ENCODE measurements around the gene ZSWIM9. TPM values are rescaled to one million over a fixed set of nuclear protein-coding genes. Genes with fewer than 3 reads are reported as not detected.
A peak's percentile ranks its signal among the peaks of the same experiment; 100 is the strongest.

Gene ZSWIM9
- total RNA-seq, 1 donor from 2014 or later: 1.6 TPM

DNA sequence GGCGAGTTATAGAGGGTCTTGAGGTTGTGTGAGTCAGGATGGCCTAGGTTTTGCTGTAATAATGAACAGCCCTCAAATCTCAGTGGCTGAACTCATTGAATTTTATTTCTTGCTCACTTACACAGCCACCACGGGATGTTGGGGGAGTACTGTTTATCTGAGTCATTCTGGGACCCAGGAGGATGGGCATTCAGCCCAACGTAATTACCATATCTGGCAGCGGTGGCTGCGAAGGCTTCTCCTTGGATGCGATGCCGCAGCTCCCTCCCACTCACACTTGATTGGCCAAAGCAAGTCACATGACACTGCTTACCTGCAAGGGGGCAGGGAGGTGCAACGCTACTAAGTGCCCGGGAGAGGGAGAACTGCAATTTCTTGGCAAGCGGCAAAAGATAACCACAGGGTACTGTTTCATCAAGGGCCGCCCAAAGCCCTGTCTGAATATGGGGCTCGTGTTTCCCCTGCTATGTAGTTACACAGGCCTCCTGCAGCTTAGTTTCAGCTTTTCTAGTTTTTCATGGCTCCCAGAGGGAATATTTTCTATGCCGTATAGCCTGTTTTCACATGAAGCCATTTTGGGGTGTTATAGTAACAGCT is 19.9 kb downstream of the ZSWIM9 start:
- peaks cover 0 to 4% (median 0%) of the 10 kb centered on the region in 3 donors for H3K27me3 ChIP-seq (ENCODE audit: control insufficient read depth in 3 of 3, insufficient read depth in 3 of 3, low read length in 3 of 3)
- no peak overlapping the region for H3K4me3 ChIP-seq (ENCODE audit: low read length in 3 of 3)
- H3K27ac ChIP-seq (ENCODE audit: low read depth, low read length): no peak overlapping the region
- H3K4me1 ChIP-seq (ENCODE audit: control insufficient read depth in 3 of 3, insufficient read depth in 3 of 3, low read length in 3 of 3): no peaks in the 10 kb centered on the region
- no peak overlapping the region for H3K9ac ChIP-seq (ENCODE audit: low read depth in 1 of 3, low read length in 3 of 3)
- peaks cover 4 to 10% (median 5%) of the 10 kb centered on the region in 3 donors for H3K36me3 ChIP-seq (ENCODE audit: control insufficient read depth in 3 of 3, insufficient read depth in 3 of 3, low read length in 3 of 3)
- no peaks in the 10 kb centered on the region for H3K9me3 ChIP-seq (ENCODE audit: control insufficient read depth in 3 of 3, low read length in 3 of 3)

DNA sequence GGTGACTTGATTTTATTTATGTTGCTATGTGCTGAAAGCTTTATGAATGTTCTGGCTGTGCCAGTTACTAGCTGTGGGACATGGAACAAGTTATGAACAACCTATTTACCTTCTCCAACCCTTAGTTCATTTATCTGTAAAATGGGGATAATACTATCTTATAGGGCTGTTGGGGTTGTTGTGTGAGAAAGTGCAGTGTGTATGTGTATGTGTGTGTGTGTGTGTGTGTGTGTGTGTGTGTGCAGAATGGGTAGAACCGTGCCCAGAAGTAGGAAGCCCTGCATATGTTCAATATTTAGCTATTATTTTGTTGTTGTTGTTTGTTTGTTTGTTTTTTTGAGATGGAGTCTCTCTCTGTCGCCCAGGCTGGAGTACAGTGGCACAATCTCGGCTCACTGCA is 20.4 kb downstream of the ZSWIM9 start:
- Histone ChIP-seq H3K9me3 (ENCODE audit: control insufficient read depth in 3 of 3, low read length in 3 of 3) (no peaks in the 10 kb centered on the region), H3K27ac (ENCODE audit: low read depth, low read length) (no peak overlapping the region), H3K27me3 (ENCODE audit: control insufficient read depth in 3 of 3, insufficient read depth in 3 of 3, low read length in 3 of 3) (peaks cover 0 to 4% (median 0%) of the 10 kb centered on the region in 3 donors), H3K36me3 (ENCODE audit: control insufficient read depth in 3 of 3, insufficient read depth in 3 of 3, low read length in 3 of 3) (peaks cover 4 to 10% (median 5%) of the 10 kb centered on the region in 3 donors), H3K4me1 (ENCODE audit: control insufficient read depth in 3 of 3, insufficient read depth in 3 of 3, low read length in 3 of 3) (no peaks in the 10 kb centered on the region), H3K4me3 (ENCODE audit: low read length in 3 of 3) (no peak overlapping the region), H3K9ac (ENCODE audit: low read depth in 1 of 3, low read length in 3 of 3) (no peak overlapping the region)

DNA sequence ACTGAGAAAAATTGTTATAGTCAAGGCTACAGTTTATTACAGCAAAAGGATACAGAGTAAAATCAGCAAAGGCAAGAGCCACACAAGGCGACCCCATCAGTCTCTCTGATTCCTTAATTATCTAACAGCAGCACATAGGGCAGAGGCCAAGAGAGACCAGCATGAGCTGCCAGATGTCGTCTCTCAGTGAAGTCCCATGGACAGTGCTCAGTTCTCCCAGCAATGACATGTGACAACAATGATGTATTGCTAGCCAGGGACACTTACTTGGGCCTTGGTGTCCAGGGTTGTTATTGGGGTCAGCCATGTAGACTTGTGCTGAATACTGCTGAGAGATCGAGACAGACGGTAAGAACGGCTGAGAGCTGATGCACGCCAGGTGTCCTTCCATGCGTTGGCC is 22.3 kb downstream of the ZSWIM9 start:
- no peak overlapping the region for H3K9ac ChIP-seq (ENCODE audit: low read depth in 1 of 3, low read length in 3 of 3)
- H3K27ac ChIP-seq (ENCODE audit: low read depth, low read length): no peak overlapping the region
- H3K4me1 ChIP-seq (ENCODE audit: control insufficient read depth in 3 of 3, insufficient read depth in 3 of 3, low read length in 3 of 3): peaks cover 0 to 6% (median 4%) of the 10 kb centered on the region in 3 donors
- H3K4me3 ChIP-seq (ENCODE audit: low read length in 3 of 3): no peak overlapping the region
- H3K36me3 ChIP-seq (ENCODE audit: control insufficient read depth in 3 of 3, insufficient read depth in 3 of 3, low read length in 3 of 3): peaks cover 3 to 10% (median 5%) of the 10 kb centered on the region in 3 donors
- peaks cover 0 to 10% (median 0%) of the 10 kb centered on the region in 3 donors for H3K27me3 ChIP-seq (ENCODE audit: control insufficient read depth in 3 of 3, insufficient read depth in 3 of 3, low read length in 3 of 3)
- H3K9me3 ChIP-seq (ENCODE audit: control insufficient read depth in 3 of 3, low read length in 3 of 3): no peaks in the 10 kb centered on the region

DNA sequence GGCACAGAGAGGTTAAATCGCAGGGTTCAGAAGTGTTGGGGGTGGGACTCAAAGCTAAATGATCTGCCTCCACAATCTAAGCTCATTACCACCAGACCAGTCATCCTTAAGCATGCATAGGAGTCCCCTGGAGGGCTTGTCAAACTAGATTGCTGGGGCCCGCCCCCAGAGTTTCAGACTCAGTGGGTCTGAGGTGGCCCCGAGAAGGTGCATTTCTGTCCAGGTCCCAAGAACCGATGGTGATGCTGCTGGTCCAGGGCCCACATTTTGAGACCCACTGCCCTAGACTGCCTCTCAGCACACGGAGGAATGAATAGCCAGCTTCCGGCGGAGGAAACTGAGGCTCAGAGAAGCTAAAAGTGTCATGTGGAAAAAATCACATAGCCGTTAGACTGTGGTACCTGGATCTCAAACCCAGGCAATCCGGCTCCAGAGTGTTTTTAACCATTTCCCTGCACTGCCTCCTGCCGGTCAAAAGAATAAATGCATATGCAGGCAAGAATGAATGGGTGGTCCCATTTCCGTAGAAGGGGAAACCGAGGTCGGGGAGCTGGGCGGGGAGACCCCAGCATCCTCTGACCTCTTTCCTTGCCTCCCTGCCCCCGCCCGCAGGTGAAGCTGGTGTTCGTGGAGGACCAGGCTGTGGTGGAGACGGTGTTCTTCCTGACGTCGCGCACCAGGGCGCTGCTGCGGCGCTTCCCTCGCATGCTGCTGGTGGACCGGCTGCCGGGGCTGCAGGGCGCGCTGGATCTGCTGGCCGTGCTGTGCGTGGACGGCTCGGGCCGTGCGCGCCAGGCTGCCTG is 23.8 kb downstream of the ZSWIM9 start:
- Histone ChIP-seq H3K9me3 (ENCODE audit: control insufficient read depth in 3 of 3, low read length in 3 of 3) (no peaks in the 10 kb centered on the region), H3K27ac (ENCODE audit: low read depth, low read length) (no peak overlapping the region), H3K4me3 (ENCODE audit: low read length in 3 of 3) (no peak overlapping the region), H3K4me1 (ENCODE audit: control insufficient read depth in 3 of 3, insufficient read depth in 3 of 3, low read length in 3 of 3) (peaks cover 0 to 6% (median 4%) of the 10 kb centered on the region in 3 donors), H3K27me3 (ENCODE audit: control insufficient read depth in 3 of 3, insufficient read depth in 3 of 3, low read length in 3 of 3) (peaks cover 0 to 10% (median 0%) of the 10 kb centered on the region in 3 donors), H3K36me3 (ENCODE audit: control insufficient read depth in 3 of 3, insufficient read depth in 3 of 3, low read length in 3 of 3) (peaks cover 0 to 5% (median 3%) of the 10 kb centered on the region in 3 donors), H3K9ac (ENCODE audit: low read depth in 1 of 3, low read length in 3 of 3) (no peak overlapping the region)

DNA sequence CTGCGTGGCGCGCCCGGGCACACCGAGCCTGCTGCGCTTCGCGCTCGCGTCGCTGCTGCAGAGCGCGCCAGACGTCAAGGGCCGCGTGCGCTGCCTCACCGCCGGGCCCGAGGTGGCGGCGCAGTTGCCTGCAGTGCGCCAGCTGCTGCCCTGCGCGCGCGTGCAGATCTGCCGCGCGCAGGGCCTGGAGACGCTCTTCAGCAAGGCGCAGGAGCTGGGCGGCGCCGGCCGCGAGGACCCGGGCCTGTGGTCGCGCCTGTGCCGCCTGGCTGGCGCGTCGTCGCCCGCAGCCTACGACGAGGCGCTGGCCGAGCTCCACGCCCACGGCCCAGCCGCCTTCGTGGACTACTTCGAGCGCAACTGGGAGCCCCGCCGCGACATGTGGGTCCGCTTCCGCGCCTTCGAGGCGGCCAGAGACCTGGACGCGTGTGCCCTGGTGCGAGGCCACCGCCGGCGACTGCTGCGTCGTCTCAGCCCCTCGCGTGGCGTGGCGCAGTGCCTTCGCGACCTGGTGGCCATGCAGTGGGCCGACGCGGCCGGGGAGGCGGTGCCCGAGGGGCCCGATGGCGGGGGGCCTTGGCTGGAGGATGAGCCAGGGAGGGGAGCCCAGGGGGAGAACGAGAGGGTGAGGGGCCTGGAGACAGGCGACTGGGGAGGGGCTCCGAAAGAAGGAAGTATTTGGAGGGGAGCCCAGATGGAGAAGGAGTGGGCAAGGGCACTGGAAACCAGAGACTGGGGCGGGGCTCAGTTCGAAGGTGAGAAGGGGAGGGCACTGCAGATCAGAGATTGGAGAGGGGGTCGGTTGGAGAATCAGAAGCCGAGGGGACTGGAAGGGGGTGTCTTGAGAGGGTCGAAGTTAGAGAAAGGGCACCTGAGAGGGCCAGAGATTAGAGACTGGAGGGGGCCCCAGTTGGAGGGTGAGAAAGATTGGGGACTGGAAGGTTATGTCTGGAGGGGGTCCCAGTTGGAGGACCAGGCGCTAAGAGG is 24.7 kb downstream of the ZSWIM9 start:
- Histone ChIP-seq H3K9me3 (ENCODE audit: control insufficient read depth in 3 of 3, low read length in 3 of 3) (no peaks in the 10 kb centered on the region), H3K27ac (ENCODE audit: low read depth, low read length) (no peak overlapping the region), H3K9ac (ENCODE audit: low read depth in 1 of 3, low read length in 3 of 3) (no peak overlapping the region), H3K4me1 (ENCODE audit: control insufficient read depth in 3 of 3, insufficient read depth in 3 of 3, low read length in 3 of 3) (peaks cover 0 to 6% (median 4%) of the 10 kb centered on the region in 3 donors), H3K4me3 (ENCODE audit: low read length in 3 of 3) (no peak overlapping the region), H3K36me3 (ENCODE audit: control insufficient read depth in 3 of 3, insufficient read depth in 3 of 3, low read length in 3 of 3) (peaks cover 0 to 5% (median 3%) of the 10 kb centered on the region in 3 donors), H3K27me3 (ENCODE audit: control insufficient read depth in 3 of 3, insufficient read depth in 3 of 3, low read length in 3 of 3) (peaks cover 0 to 10% (median 0%) of the 10 kb centered on the region in 3 donors)

DNA sequence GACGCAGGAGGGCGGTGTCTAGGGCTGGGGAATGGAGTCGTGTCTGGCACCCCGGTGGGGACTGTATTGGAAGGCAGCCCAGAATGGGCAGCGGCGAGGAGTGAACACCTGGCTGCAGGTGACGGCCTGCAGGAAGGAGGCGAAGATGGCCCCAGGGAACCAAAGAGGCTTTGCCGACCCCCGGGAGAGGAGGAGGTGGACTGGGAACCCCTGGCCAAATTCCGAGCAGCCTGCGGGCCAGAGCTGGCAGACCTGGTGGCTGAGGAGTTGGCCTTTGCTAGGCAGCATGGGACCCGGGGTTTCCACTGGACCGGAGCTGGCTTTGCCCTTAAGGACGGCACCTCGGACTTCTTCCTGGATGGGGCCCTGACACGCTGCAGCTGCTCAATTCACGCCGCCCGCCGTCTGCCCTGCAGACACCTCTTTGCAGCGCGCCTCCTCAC is 25.9 kb downstream of the ZSWIM9 start:
- no peak overlapping the region for H3K27ac ChIP-seq (ENCODE audit: low read depth, low read length)
- peaks cover 0 to 5% (median 0%) of the 10 kb centered on the region in 3 donors for H3K36me3 ChIP-seq (ENCODE audit: control insufficient read depth in 3 of 3, insufficient read depth in 3 of 3, low read length in 3 of 3)
- H3K27me3 ChIP-seq (ENCODE audit: control insufficient read depth in 3 of 3, insufficient read depth in 3 of 3, low read length in 3 of 3): peaks cover 0 to 10% (median 0%) of the 10 kb centered on the region in 3 donors
- no peak overlapping the region for H3K4me3 ChIP-seq (ENCODE audit: low read length in 3 of 3)
- H3K9ac ChIP-seq (ENCODE audit: low read depth in 1 of 3, low read length in 3 of 3): no peak overlapping the region
- no peaks in the 10 kb centered on the region for H3K9me3 ChIP-seq (ENCODE audit: control insufficient read depth in 3 of 3, low read length in 3 of 3)
- peaks cover 0 to 6% (median 4%) of the 10 kb centered on the region in 3 donors for H3K4me1 ChIP-seq (ENCODE audit: control insufficient read depth in 3 of 3, insufficient read depth in 3 of 3, low read length in 3 of 3)

DNA sequence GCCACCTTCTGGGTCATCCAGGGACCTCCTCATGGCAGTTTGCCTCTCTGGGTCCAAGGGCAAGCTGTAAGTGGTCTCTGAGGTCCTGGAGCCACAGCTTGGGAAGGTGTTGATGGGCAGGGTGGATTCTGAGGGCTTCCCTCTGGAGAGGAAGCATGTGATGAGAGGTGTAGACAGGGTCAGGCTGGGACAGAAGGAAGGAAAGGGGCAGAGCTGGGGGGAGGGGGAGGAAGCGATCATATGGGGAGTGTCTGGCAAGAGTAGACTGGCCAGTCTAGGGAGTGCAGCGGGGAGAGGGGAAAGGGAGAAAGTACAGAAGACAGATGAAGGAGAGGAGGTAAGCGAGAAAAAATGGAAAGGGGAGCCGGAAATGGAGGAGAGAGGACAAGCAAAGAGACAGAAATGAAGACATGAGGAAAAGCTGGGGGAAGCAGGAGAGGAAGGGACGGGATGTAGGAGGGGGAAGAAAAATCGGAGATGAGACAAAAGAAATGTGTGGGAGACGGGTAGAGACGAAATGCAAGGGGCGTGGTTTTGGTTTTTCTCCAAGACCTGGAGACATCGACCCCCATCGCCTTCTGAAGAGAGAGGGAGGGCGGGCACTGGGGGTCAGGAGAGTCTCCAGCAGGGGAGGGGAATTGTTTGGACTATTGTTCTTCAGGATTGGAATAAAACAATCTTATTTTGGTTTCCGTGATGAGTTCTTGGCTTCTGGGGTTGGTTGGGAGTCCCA is 26.6 kb downstream of the ZSWIM9 start:
- Histone ChIP-seq H3K36me3 (ENCODE audit: control insufficient read depth in 3 of 3, insufficient read depth in 3 of 3, low read length in 3 of 3) (peaks cover 0 to 5% (median 0%) of the 10 kb centered on the region in 3 donors), H3K4me3 (ENCODE audit: low read length in 3 of 3) (no peak overlapping the region), H3K9ac (ENCODE audit: low read depth in 1 of 3, low read length in 3 of 3) (no peak overlapping the region), H3K27ac (ENCODE audit: low read depth, low read length) (no peak overlapping the region), H3K9me3 (ENCODE audit: control insufficient read depth in 3 of 3, low read length in 3 of 3) (no peaks in the 10 kb centered on the region), H3K4me1 (ENCODE audit: control insufficient read depth in 3 of 3, insufficient read depth in 3 of 3, low read length in 3 of 3) (peaks cover 0 to 6% (median 4%) of the 10 kb centered on the region in 3 donors), H3K27me3 (ENCODE audit: control insufficient read depth in 3 of 3, insufficient read depth in 3 of 3, low read length in 3 of 3) (peaks cover 0 to 10% (median 0%) of the 10 kb centered on the region in 3 donors)

DNA sequence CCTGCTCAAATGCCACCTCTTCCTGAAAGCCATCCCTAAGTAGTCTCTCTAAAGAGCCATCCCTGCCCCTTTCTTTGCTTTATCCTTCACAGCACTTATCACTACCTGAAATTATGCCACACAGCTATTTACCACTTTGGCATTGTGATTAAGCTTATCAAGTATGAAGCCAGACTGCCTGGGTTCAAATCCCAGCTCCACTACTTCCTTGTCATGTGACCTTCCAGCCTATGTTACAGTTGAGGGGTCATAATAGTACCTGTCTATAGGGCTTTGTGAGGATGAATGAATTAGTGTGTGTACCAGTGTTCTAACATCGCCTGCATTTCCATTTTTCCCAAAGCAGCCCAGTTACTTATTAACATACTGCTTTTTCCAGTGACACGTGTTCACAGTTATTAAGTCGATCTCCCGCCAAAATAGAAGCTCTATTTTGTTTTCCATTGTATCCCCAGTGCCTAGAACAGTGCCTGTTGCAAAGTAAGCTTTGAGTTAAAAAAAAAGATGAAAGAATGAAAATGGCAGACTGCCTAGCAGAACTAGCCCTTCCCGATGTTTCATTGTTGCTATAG is 32.8 kb downstream of the ZSWIM9 start:
- Histone ChIP-seq H3K36me3 (ENCODE audit: control insufficient read depth in 3 of 3, insufficient read depth in 3 of 3, low read length in 3 of 3) (no peaks in the 10 kb centered on the region), H3K4me1 (ENCODE audit: control insufficient read depth in 3 of 3, insufficient read depth in 3 of 3, low read length in 3 of 3) (peaks cover 8 to 17% (median 13%) of the 10 kb centered on the region in 3 donors), H3K9me3 (ENCODE audit: control insufficient read depth in 3 of 3, low read length in 3 of 3) (no peaks in the 10 kb centered on the region), H3K9ac (ENCODE audit: low read depth in 1 of 3, low read length in 3 of 3) (peak overlapping the region; percentile 57 to 91 (median 77)), H3K27me3 (ENCODE audit: control insufficient read depth in 3 of 3, insufficient read depth in 3 of 3, low read length in 3 of 3) (no peaks in the 10 kb centered on the region), H3K27ac (ENCODE audit: low read depth, low read length) (no peak overlapping the region), H3K4me3 (ENCODE audit: low read length in 3 of 3) (peak overlapping the region; percentile 87 to 95 (median 95))

All from skeletal muscle tissue (tissue), 4 donors.